ENCODE measurements around the gene HTR1E. TPM values are rescaled to one million over a fixed set of nuclear protein-coding genes. Genes with fewer than 3 reads are reported as not detected.

Gene HTR1E
- total and polyA plus RNA-seq, 2 of the 8 experiments (the other 6 are each of a cell fraction or from before 2014, with no cell fraction given), result 0.09 TPM; not detected in 1

GRCh38 chr6:86888301-86888700 is 49.0 kb upstream of the HTR1E start:
- Histone ChIP-seq H2AK5ac (ENCODE audit: low read depth, low read length) (no peak overlapping the region), H4K5ac (ENCODE audit: insufficient read length, low read depth, low read length) (no peak overlapping the region), H3K4ac (replicated peaks; ENCODE audit: insufficient read length, low read depth, low read length) (no peak overlapping the region), H4K20me1 (replicated peaks in 1 of 2; ENCODE audit: control insufficient read depth in 1 of 2, insufficient read depth in 2 of 2, low read length in 2 of 2) (no peaks in the 10 kb centered on the region), H4K91ac (replicated peaks; ENCODE audit: insufficient read length, low read length) (no peak overlapping the region), H3K23me2 (ENCODE audit: low read depth, low read length) (no peaks in the 10 kb centered on the region), H2BK12ac (ENCODE audit: low read depth, low read length) (no peak overlapping the region), H3K4me3 (ENCODE audit: extremely low read depth in 1 of 4, insufficient read depth in 2 of 4, low read depth in 3 of 4, low read length in 4 of 4) (no peak overlapping the region), H2BK20ac (ENCODE audit: low read length) (no peak overlapping the region), H4K8ac (ENCODE audit: extremely low read depth, insufficient read depth, low read length) (no peak overlapping the region), H2BK120ac (replicated peaks; ENCODE audit: low read depth, low read length) (no peak overlapping the region), H3K27me3 (replicated peaks in 1 of 4; ENCODE audit: control insufficient read depth in 3 of 4, extremely low read depth in 1 of 4, insufficient read depth in 3 of 4, low read length in 3 of 4) (no peaks in the 10 kb centered on the region), H3K56ac (replicated peaks; ENCODE audit: insufficient read length, low read depth, low read length) (no peak overlapping the region), H2BK15ac (ENCODE audit: low read length) (no peak overlapping the region), H3K18ac (ENCODE audit: extremely low read depth, low read length) (no peak overlapping the region), H2AFZ (ENCODE audit: low read length) (no peak overlapping the region), H3K9ac (replicated peaks in 1 of 4; ENCODE audit: extremely low read depth in 1 of 4, low read depth in 3 of 4, low read length in 3 of 4) (no peak overlapping the region), H3K79me1 (ENCODE audit: low read depth, low read length) (no peaks in the 10 kb centered on the region), H3K4me1 (replicated peaks in 1 of 4; ENCODE audit: control insufficient read depth in 3 of 4, insufficient read depth in 4 of 4, low read length in 3 of 4) (peaks cover 0 to 5% (median 0%) of the 10 kb centered on the region in 4 experiments; a peak in 2 of 7 replicates), H3K4me2 (ENCODE audit: insufficient read depth in 1 of 2, low read depth in 2 of 2, low read length in 2 of 2) (0 out of 4 replicates have a peak overlapping the region, but pooled peaks of 1 of the 2 experiments have one; percentile 28), H3K23ac (ENCODE audit: insufficient read length) (no peak overlapping the region), H2BK5ac (ENCODE audit: low read depth, low read length) (no peak overlapping the region), H3K36me3 (ENCODE audit: control insufficient read depth in 2 of 4, insufficient read depth in 4 of 4, low read length in 3 of 4) (no peaks in the 10 kb centered on the region; a peak in 1 of 8 replicates), H3K27ac (ENCODE audit: low read depth, low read length) (no peak overlapping the region), H3K9me3 (ENCODE audit: insufficient read depth in 2 of 2, low read depth in 1 of 2, low read length in 1 of 2) (no peaks in the 10 kb centered on the region), H3K14ac (ENCODE audit: insufficient read length) (no peak overlapping the region), H3K79me2 (ENCODE audit: control insufficient read depth in 1 of 2, insufficient read depth in 2 of 2, low read length in 2 of 2) (no peaks in the 10 kb centered on the region)
- DNase-seq (ENCODE audit: low read depth in 1 of 2, low spot score in 2 of 2) (no peak), FAIRE-seq (no peak)
- ChIA-PET POLR2A (ENCODE audit: partially characterized antibody) (no interaction called here), CTCF (ENCODE audit: partially characterized antibody) (interaction anchor here (0.6 kb wide), 1 partner anchor 29 kb away, joined by 4 read pairs; no protein-coding TSS in a partner anchor)
- 38% methylated on average over 4 of the region's 4 CpGs; no CpG with 5 or more reads in 1 of the 2 experiments for WGBS, 2 experiments (ENCODE audit: extremely low coverage in 1 of 2, insufficient coverage in 1 of 2, insufficient read length in 1 of 2, insufficient replicate concordance in 2 of 2, low coverage in 1 of 2, low lambda C conversion rate in 2 of 2, missing lambda C conversion rate in 1 of 2)
- TF ChIP-seq TEAD4 (IDR thresholded peaks at IDR 0.05; ENCODE audit: low read depth, low read length) (no peak), CHD2 (IDR thresholded peaks at IDR 0.05; ENCODE audit: low read length) (no peak), ATF2 (IDR thresholded peaks at IDR 0.05; ENCODE audit: low read length) (no peak), TAF7 (optimal IDR thresholded peaks at IDR 0.05; ENCODE audit: borderline replicate concordance, low read depth, low read length) (no peak), SRF (IDR thresholded peaks at IDR 0.05; ENCODE audit: low read depth, low read length) (no peak), HDAC6 (IDR thresholded peaks at IDR 0.05; ENCODE audit: low read depth, low read length) (no peak), SUZ12 (IDR thresholded peaks at IDR 0.05; ENCODE audit: low read length) (no peak), BRCA1 (IDR thresholded peaks at IDR 0.05; ENCODE audit: low read depth, low read length) (no peak), RFX5 (IDR thresholded peaks at IDR 0.05; ENCODE audit: borderline replicate concordance, low read depth, low read length) (no peak), CHD1 (IDR thresholded peaks at IDR 0.05; ENCODE audit: low read depth, low read length) (no peak), PHF8 (conservative IDR thresholded peaks at IDR 0.05; ENCODE audit: low read depth, low read length) (no peak), JUN (IDR thresholded peaks at IDR 0.05; ENCODE audit: low read depth, low read length) (no peak), ASH2L (IDR thresholded peaks at IDR 0.05; ENCODE audit: low read length) (no peak), CREB1 (IDR thresholded peaks at IDR 0.05) (no peak)
